Medulla oblongata (tissue), 1 donor: Measurements from ENCODE around the gene ODC1.

ENCODE experiments used
- DNase-seq: peaks from one replicate; pipeline ENCODE4 v3.0.0-alpha.2; 2015; ENCODE audit errors: extremely low spot score

Gene ODC1

GRCh38 chr2:10433947-10434885 is 13.9 kb downstream of the ODC1 start:
- no peak for DNase-seq

- DNase-seq: no peak
Observed at GRCh38 chr2:10433264-10433946, 14.7 kb downstream of the ODC1 start.

- no peak for DNase-seq
Observed at GRCh38 chr2:10432311-10433181, 15.6 kb downstream of the ODC1 start.

GRCh38 chr2:10431797-10432196 is 16.3 kb downstream of the ODC1 start:
- DNase-seq: no peak

GRCh38 chr2:10430886-10431622 is 17.1 kb downstream of the ODC1 start:
- DNase-seq: no peak

- DNase-seq: no peak
Observed at GRCh38 chr2:10428924-10429323, 19.2 kb downstream of the ODC1 start.

- no peak for DNase-seq
Observed at GRCh38 chr2:10428355-10428754, 19.8 kb downstream of the ODC1 start.

- no peak for DNase-seq
Observed at GRCh38 chr2:10427618-10427949, 20.5 kb downstream of the ODC1 start.

- DNase-seq: no peak
Observed at GRCh38 chr2:10426726-10427617, 21.2 kb downstream of the ODC1 start.

GRCh38 chr2:10425699-10426098 is 22.4 kb downstream of the ODC1 start:
- no peak for DNase-seq

GRCh38 chr2:10424916-10425505 is 23.1 kb downstream of the ODC1 start:
- DNase-seq: no peak

GRCh38 chr2:10424051-10424450 is 24.1 kb downstream of the ODC1 start:
- no peak for DNase-seq

- DNase-seq: no peak
Observed at GRCh38 chr2:10423400-10423774, 24.7 kb downstream of the ODC1 start.

GRCh38 chr2:10422732-10423399 is 25.3 kb downstream of the ODC1 start:
- no peak for DNase-seq

GRCh38 chr2:10422251-10422650 is 25.9 kb downstream of the ODC1 start:
- no peak for DNase-seq

GRCh38 chr2:10419553-10420257 is 28.4 kb downstream of the ODC1 start:
- DNase-seq: no peak

GRCh38 chr2:10417551-10418335 is 30.4 kb downstream of the ODC1 start:
- DNase-seq: no peak

- no peak for DNase-seq
Observed at GRCh38 chr2:10415640-10416039, 32.5 kb downstream of the ODC1 start.
